ENCODE measurements around the gene IGF2.

Gene IGF2

GRCh38 chr11:2089536-2090165, 49.5 kb downstream of the IGF2 start:
- TF ChIP-seq, protein P1, sequence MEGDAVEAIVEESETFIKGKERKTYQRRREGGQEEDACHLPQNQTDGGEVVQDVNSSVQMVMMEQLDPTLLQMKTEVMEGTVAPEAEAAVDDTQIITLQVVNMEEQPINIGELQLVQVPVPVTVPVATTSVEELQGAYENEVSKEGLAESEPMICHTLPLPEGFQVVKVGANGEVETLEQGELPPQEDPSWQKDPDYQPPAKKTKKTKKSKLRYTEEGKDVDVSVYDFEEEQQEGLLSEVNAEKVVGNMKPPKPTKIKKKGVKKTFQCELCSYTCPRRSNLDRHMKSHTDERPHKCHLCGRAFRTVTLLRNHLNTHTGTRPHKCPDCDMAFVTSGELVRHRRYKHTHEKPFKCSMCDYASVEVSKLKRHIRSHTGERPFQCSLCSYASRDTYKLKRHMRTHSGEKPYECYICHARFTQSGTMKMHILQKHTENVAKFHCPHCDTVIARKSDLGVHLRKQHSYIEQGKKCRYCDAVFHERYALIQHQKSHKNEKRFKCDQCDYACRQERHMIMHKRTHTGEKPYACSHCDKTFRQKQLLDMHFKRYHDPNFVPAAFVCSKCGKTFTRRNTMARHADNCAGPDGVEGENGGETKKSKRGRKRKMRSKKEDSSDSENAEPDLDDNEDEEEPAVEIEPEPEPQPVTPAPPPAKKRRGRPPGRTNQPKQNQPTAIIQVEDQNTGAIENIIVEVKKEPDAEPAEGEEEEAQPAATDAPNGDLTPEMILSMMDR (conservative IDR thresholded peaks at IDR 0.05; ENCODE audit: low read depth, low read length) = no peak
- DNase-seq (ENCODE audit: low read depth) = no peak

DNA sequence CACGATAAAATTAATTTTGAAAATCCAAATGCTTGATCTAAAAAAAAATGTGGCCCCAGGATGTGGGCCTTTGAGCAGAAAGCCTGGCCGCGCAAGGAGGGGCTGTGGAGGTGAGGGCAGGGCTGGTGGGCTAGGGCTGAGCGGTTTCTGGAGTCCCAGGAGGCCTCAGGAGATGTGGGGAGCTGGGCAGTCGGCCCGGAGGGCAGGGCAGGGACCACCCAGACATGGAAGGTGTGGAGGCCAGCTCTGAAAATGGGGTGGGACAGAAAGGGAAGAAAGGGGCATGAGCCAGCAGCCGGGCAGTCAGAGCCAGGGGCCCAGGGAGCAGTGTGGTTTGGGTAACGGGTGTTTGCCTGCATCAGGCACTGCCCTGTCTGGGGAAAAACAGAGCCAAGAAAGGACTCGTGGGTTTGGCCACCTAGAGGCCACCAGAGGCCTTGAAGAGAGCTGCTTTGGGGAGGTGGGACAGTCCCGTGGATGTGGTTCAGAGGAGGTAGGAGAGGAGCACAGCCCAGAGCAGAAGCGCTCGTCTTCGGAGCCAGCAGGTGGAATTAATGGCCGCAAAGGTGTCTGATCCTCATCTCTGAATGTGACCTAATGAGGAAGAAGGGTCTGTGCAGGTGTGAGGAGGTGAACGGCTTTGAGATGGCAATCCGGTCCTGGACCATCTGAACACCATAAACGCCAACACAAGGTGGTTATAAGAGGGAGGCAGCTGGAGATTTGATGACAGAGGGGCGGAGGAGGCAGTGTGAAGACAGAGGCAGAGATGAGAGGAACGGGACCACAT, 50.2 kb downstream of the IGF2 start:
- H3K4me3 ChIP-seq (ENCODE audit: low read length) = no peak overlapping the region
- DNase-seq (ENCODE audit: low read depth) = no peak
- TF ChIP-seq, protein P1 (conservative IDR thresholded peaks at IDR 0.05; ENCODE audit: low read depth, low read length) = peak; percentile 14

More at GRCh38 chr11:2089536-2090165, 49.5 kb downstream of the IGF2 start:
- no peak overlapping the region for H3K4me3 ChIP-seq (ENCODE audit: low read length)

GRCh38 chr11:2088284-2088683, 50.9 kb downstream of the IGF2 start:
- DNase-seq (ENCODE audit: low read depth) = no peak
- no peak overlapping the region for H3K4me3 ChIP-seq (ENCODE audit: low read length)
- TF ChIP-seq, protein P1 (conservative IDR thresholded peaks at IDR 0.05; ENCODE audit: low read depth, low read length) = no peak

DNA sequence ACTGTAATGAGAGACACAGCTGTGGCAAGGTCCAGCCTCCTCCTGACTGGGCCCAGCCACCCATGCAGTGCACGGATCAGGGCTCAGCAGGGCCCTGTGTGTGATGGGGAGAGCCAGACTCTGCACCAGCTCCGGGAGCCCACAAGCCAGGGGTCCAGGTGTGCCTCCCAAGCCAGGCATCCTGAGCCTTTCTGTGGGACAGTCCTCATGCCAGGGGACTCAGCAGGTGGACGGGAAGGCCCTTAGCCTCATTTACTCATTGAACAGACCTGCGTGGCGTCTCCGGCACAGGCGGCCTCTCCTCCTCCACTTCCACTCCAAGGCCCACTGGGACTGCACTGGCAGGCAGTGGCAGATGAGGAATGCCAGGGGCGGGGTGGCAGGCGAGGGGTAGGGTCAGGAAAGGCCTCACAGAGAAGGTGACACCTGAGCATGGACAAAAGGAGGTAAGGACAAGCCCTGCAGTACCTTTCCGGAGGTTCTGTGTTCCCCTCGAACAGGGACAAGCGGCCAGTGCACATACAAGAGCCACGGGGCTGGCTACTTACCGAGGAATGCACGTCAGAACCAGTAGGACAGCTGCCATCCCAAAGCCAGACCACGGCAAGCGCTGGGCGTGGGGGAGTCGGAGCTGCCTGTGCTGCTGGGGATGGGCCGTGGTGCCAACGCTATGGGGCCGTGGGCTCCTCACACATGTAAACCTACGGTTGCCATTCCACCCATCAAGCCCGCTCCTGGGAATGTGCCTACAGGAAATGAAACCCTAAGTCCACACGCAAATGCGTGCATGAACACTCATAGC, 52.7 kb downstream of the IGF2 start:
- no peak overlapping the region for H3K4me3 ChIP-seq (ENCODE audit: low read length)
- DNase-seq (ENCODE audit: low read depth) = no peak
- TF ChIP-seq, protein P1 (conservative IDR thresholded peaks at IDR 0.05; ENCODE audit: low read depth, low read length) = no peak

GRCh38 chr11:2085251-2086066, 53.7 kb downstream of the IGF2 start:
- TF ChIP-seq, protein P1 (conservative IDR thresholded peaks at IDR 0.05; ENCODE audit: low read depth, low read length) = no peak
- no peak overlapping the region for H3K4me3 ChIP-seq (ENCODE audit: low read length)
- DNase-seq (ENCODE audit: low read depth) = no peak

- TF ChIP-seq, protein P1 (conservative IDR thresholded peaks at IDR 0.05; ENCODE audit: low read depth, low read length) = no peak
- DNase-seq (ENCODE audit: low read depth) = no peak
- no peak overlapping the region for H3K4me3 ChIP-seq (ENCODE audit: low read length)
These were observed 54.5 kb downstream of the IGF2 start for GRCh38 chr11:2084721-2085120.
